A549 treated with AZD9567 at 1 μM for 4 hours (cell line): ENCODE data around the gene GFPT2. TPM values are rescaled to one million over a fixed set of nuclear protein-coding genes. Genes with fewer than 3 reads are reported as not detected.

Experiments
- total RNA-seq: library from RNA; stranded (reverse); fragments of 200-300 nt; extraction: Qiagen RNA extraction; gene quantifications from 5 replicates; pipeline ENCODE4 v1.2.3, GENCODE V29; 2022; ENCODE audit not compliant: insufficient read depth

The GFPT2 gene
- 51.4 to 57.9 TPM (median 53.6 TPM) in 5 replicates for total RNA-seq

GRCh38 chr5:180353048-180353979, at the start of gene GFPT2:
Gene GFPT2 (minus strand): TSS chr5:180353336. CDS start chr5:180353217, 119 bp downstream.

GRCh38 chr5:180291943-180292831, 60.9 kb downstream of the GFPT2 start, which contains the start of gene MAPK9:
Gene MAPK9 (minus strand): TSS chr5:180292083. CDS start chr5:180280561, 11,522 bp downstream.

Other genes with a start within 250 kb of the GFPT2 start
- gene RASGEF1C, start 144.1 kb downstream of the GFPT2 start, total RNA-seq: 0.09 to 0.12 TPM (median 0.10 TPM) in 3 of 5 replicates, not detected in the others
- 35.2 to 49.4 TPM (median 41.0 TPM) in 5 replicates for gene MAPK9, start 61.3 kb downstream of the GFPT2 start, total RNA-seq
- 17.3 to 23.0 TPM (median 19.0 TPM) in 5 replicates for gene CNOT6, start 141.0 kb upstream of the GFPT2 start, total RNA-seq
- not detected in 5 replicates for gene SCGB3A1, start 238.2 kb upstream of the GFPT2 start, total RNA-seq